Stimulated activated CD4-positive, alpha-beta T cell treated with anti-CD3 and anti-CD28 coated beads, Interleukin-2, amount 100 ng/mL, for 4 hours (primary cell): Measurements from ENCODE around the gene NME7.
"Not testable (repeated sequence)": the region's sequence is repeated elsewhere in the genome, so short reads cannot be mapped to it uniquely, and the experiment has no call there.

Experiments used
- DNase-seq: peaks from one replicate; pipeline ENCODE4 v3.0.0-alpha.2; 2020; ENCODE audit warnings: low read depth

Gene NME7

GRCh38 chr1:169234780-169235179 lies 132.8 kb downstream of the NME7 start:
- no peak for DNase-seq

GRCh38 chr1:169217636-169218035 lies 150.0 kb downstream of the NME7 start:
- no peak for DNase-seq

GRCh38 chr1:169214598-169214997 lies 153.0 kb downstream of the NME7 start:
- DNase-seq: no peak

GRCh38 chr1:169212088-169212487 lies 155.5 kb downstream of the NME7 start:
- DNase-seq: no peak

GRCh38 chr1:169207797-169208520 lies 159.6 kb downstream of the NME7 start:
- no peak for DNase-seq

GRCh38 chr1:169204157-169204556 lies 163.4 kb downstream of the NME7 start:
- no peak for DNase-seq

GRCh38 chr1:169202791-169203665 lies 164.6 kb downstream of the NME7 start:
- DNase-seq: no peak

- DNase-seq: no peak
These were observed 166.4 kb downstream of the NME7 start for GRCh38 chr1:169201084-169201619.

- no peak for DNase-seq
These were observed 167.3 kb downstream of the NME7 start for GRCh38 chr1:169200319-169200718.

- DNase-seq: no peak
These were observed 171.0 kb downstream of the NME7 start for GRCh38 chr1:169196581-169196980.

GRCh38 chr1:169196161-169196560 lies 171.4 kb downstream of the NME7 start:
- no peak for DNase-seq

- DNase-seq: no peak
These were observed 174.3 kb downstream of the NME7 start for GRCh38 chr1:169193191-169193850.

- DNase-seq: no peak
These were observed 181.5 kb downstream of the NME7 start for GRCh38 chr1:169186106-169186505.

- no peak for DNase-seq
These were observed 182.8 kb downstream of the NME7 start for GRCh38 chr1:169184812-169185211.

GRCh38 chr1:169180174-169180573 lies 187.4 kb downstream of the NME7 start:
- DNase-seq: no peak

GRCh38 chr1:169179431-169179830 lies 188.2 kb downstream of the NME7 start:
- not testable (repeated sequence) for DNase-seq

- no peak for DNase-seq
These were observed 192.1 kb downstream of the NME7 start for GRCh38 chr1:169175461-169175860.

- DNase-seq: no peak
These were observed 204.5 kb downstream of the NME7 start for GRCh38 chr1:169163059-169163458.

GRCh38 chr1:169161496-169162194 lies 206.0 kb downstream of the NME7 start:
- no peak for DNase-seq

- no peak for DNase-seq
These were observed 206.6 kb downstream of the NME7 start for GRCh38 chr1:169160845-169161495.

GRCh38 chr1:169156580-169156979 lies 211.0 kb downstream of the NME7 start:
- no peak for DNase-seq
